ENCODE measurements around the gene KCNK15.

KCNK15 gene

GRCh38 chr20:44715499-44716308, 30.0 kb upstream of the KCNK15 start:
- no peak for DNase-seq (ENCODE audit: low read depth in 1 of 2, low spot score in 1 of 2)

- DNase-seq (ENCODE audit: low read depth in 1 of 2, low spot score in 1 of 2): no peak
Observed at GRCh38 chr20:44716309-44717106, 29.2 kb upstream of the KCNK15 start.

GRCh38 chr20:44717986-44718385, 27.7 kb upstream of the KCNK15 start:
- no peak for DNase-seq (ENCODE audit: low read depth in 1 of 2, low spot score in 1 of 2)

- no peak for DNase-seq (ENCODE audit: low read depth in 1 of 2, low spot score in 1 of 2)
Observed at GRCh38 chr20:44719841-44720240, 25.8 kb upstream of the KCNK15 start.

- DNase-seq (ENCODE audit: low read depth in 1 of 2, low spot score in 1 of 2): no peak
Observed at GRCh38 chr20:44720621-44720996, 25.1 kb upstream of the KCNK15 start.

- no peak for DNase-seq (ENCODE audit: low read depth in 1 of 2, low spot score in 1 of 2)
Observed at GRCh38 chr20:44720997-44721784, 24.5 kb upstream of the KCNK15 start.

- no peak for DNase-seq (ENCODE audit: low read depth in 1 of 2, low spot score in 1 of 2)
Observed at GRCh38 chr20:44721785-44722054, 23.9 kb upstream of the KCNK15 start.

- no peak for DNase-seq (ENCODE audit: low read depth in 1 of 2, low spot score in 1 of 2)
Observed at GRCh38 chr20:44722990-44723389, 22.7 kb upstream of the KCNK15 start.

- DNase-seq (ENCODE audit: low read depth in 1 of 2, low spot score in 1 of 2): no peak
Observed at GRCh38 chr20:44723391-44723790, 22.3 kb upstream of the KCNK15 start.

- DNase-seq (ENCODE audit: low read depth in 1 of 2, low spot score in 1 of 2): no peak
Observed at GRCh38 chr20:44723798-44724362, 21.8 kb upstream of the KCNK15 start.

- no peak for DNase-seq (ENCODE audit: low read depth in 1 of 2, low spot score in 1 of 2)
Observed at GRCh38 chr20:44724423-44725091, 21.1 kb upstream of the KCNK15 start.

GRCh38 chr20:44725837-44726236, 19.8 kb upstream of the KCNK15 start:
- DNase-seq (ENCODE audit: low read depth in 1 of 2, low spot score in 1 of 2): no peak

GRCh38 chr20:44727039-44727438, 18.6 kb upstream of the KCNK15 start:
- no peak for DNase-seq (ENCODE audit: low read depth in 1 of 2, low spot score in 1 of 2)

- DNase-seq (ENCODE audit: low read depth in 1 of 2, low spot score in 1 of 2): no peak
Observed at GRCh38 chr20:44727651-44728050, 18.0 kb upstream of the KCNK15 start.

GRCh38 chr20:44728801-44729443, 16.7 kb upstream of the KCNK15 start:
- no peak for DNase-seq (ENCODE audit: low read depth in 1 of 2, low spot score in 1 of 2)

- DNase-seq (ENCODE audit: low read depth in 1 of 2, low spot score in 1 of 2): no peak
Observed at GRCh38 chr20:44730441-44730840, 15.2 kb upstream of the KCNK15 start.

GRCh38 chr20:44731657-44732056, 14.0 kb upstream of the KCNK15 start:
- DNase-seq (ENCODE audit: low read depth in 1 of 2, low spot score in 1 of 2): no peak

- DNase-seq (ENCODE audit: low read depth in 1 of 2, low spot score in 1 of 2): no peak
Observed at GRCh38 chr20:44732327-44732726, 13.3 kb upstream of the KCNK15 start.

- DNase-seq (ENCODE audit: low read depth in 1 of 2, low spot score in 1 of 2): peak; percentile 15 to 24
Observed at GRCh38 chr20:44733341-44734069, 12.2 kb upstream of the KCNK15 start.

- DNase-seq (ENCODE audit: low read depth in 1 of 2, low spot score in 1 of 2): no peak
Observed at GRCh38 chr20:44734938-44735337, 10.7 kb upstream of the KCNK15 start.
